Measurements from ENCODE around the gene RNASEH2B. TPM values are rescaled to one million over a fixed set of nuclear protein-coding genes. Genes with fewer than 3 reads are reported as not detected.

RNASEH2B gene
- total RNA-seq, 4 donors from 2014 or later = 13.8 to 37.5 (median 19.0) TPM

- intact Hi-C loops (cut with DNase I; ENCODE audit: low total_unique reads) (no loop called here), in situ Hi-C loops (cut with MboI; ENCODE audit: low pct_ligation_motif_present in 1 of 4, low pct_unique_long_range_greater_than_20kb in 1 of 4, low sequenced_read_pairs in 3 of 4) (no loop called here)
- WGBS, 2 donors (ENCODE audit: low coverage in 1 of 2) = 70 to 90% methylated on average over 2 to 11 of the region's 11 CpGs
- Histone ChIP-seq H3K27me3 (no peaks in the 10 kb centered on the region), H3K27ac (no peak overlapping the region), H3K4me1 (no peaks in the 10 kb centered on the region), H3K9me3 (no peaks in the 10 kb centered on the region), H3K36me3 (no peaks in the 10 kb centered on the region), H3K4me3 (no peak overlapping the region)
- peak; percentile 26 for DNase-seq
- TF ChIP-seq EP300 (IDR thresholded peaks at IDR 0.05; ENCODE audit: low read depth) = no peak
- TF ChIP-seq POLR2AphosphoS5 (IDR thresholded peaks at IDR 0.05) = no peak
- TF ChIP-seq POLR2A (IDR thresholded peaks at IDR 0.05) = no peak
- TF ChIP-seq CTCF (IDR thresholded peaks at IDR 0.05) = no peak
Observed at GRCh38 chr13:50969691-50970090, 60.1 kb downstream of the RNASEH2B start.

GRCh38 chr13:50970956-50971355, 61.4 kb downstream of the RNASEH2B start:
- H3K4me3 ChIP-seq = no peak overlapping the region
- no peaks in the 10 kb centered on the region for H3K36me3 ChIP-seq
- no peaks in the 10 kb centered on the region for H3K4me1 ChIP-seq
- in situ Hi-C loops (cut with MboI; ENCODE audit: low pct_ligation_motif_present in 1 of 4, low pct_unique_long_range_greater_than_20kb in 1 of 4, low sequenced_read_pairs in 3 of 4) (no loop called here), intact Hi-C loops (cut with DNase I; ENCODE audit: low total_unique reads) (no loop called here)
- no peak for DNase-seq
- H3K9me3 ChIP-seq = no peaks in the 10 kb centered on the region
- H3K27me3 ChIP-seq = no peaks in the 10 kb centered on the region
- no peak for TF ChIP-seq POLR2A (IDR thresholded peaks at IDR 0.05)
- no peak for TF ChIP-seq POLR2AphosphoS5 (IDR thresholded peaks at IDR 0.05)
- TF ChIP-seq EP300 (IDR thresholded peaks at IDR 0.05; ENCODE audit: low read depth) = no peak
- TF ChIP-seq CTCF (IDR thresholded peaks at IDR 0.05) = no peak
- H3K27ac ChIP-seq = no peak overlapping the region
- WGBS, 2 donors (ENCODE audit: low coverage in 1 of 2) = 83 to 90% methylated on average over 1 to 2 of the region's 2 CpGs

GRCh38 chr13:50974268-50974667, 64.7 kb downstream of the RNASEH2B start:
- in situ Hi-C loops (cut with MboI; ENCODE audit: low pct_ligation_motif_present in 1 of 4, low pct_unique_long_range_greater_than_20kb in 1 of 4, low sequenced_read_pairs in 3 of 4) (no loop called here), intact Hi-C loops (cut with DNase I; ENCODE audit: low total_unique reads) (no loop called here)
- H3K9me3 ChIP-seq = no peaks in the 10 kb centered on the region
- H3K27me3 ChIP-seq = no peaks in the 10 kb centered on the region
- no peaks in the 10 kb centered on the region for H3K36me3 ChIP-seq
- DNase-seq = no peak
- no peak overlapping the region for H3K4me3 ChIP-seq
- no peaks in the 10 kb centered on the region for H3K4me1 ChIP-seq
- no peak for TF ChIP-seq POLR2A (IDR thresholded peaks at IDR 0.05)
- TF ChIP-seq CTCF (IDR thresholded peaks at IDR 0.05) = no peak
- no peak for TF ChIP-seq POLR2AphosphoS5 (IDR thresholded peaks at IDR 0.05)
- TF ChIP-seq EP300 (IDR thresholded peaks at IDR 0.05; ENCODE audit: low read depth) = no peak
- H3K27ac ChIP-seq = no peak overlapping the region
- WGBS, 2 donors (ENCODE audit: low coverage in 1 of 2) = 77 to 96% methylated on average over 3 of the region's 3 CpGs

GRCh38 chr13:50979187-50979586, 69.6 kb downstream of the RNASEH2B start:
- H3K4me3 ChIP-seq = no peak overlapping the region
- in situ Hi-C loops (cut with MboI; ENCODE audit: low pct_ligation_motif_present in 1 of 4, low pct_unique_long_range_greater_than_20kb in 1 of 4, low sequenced_read_pairs in 3 of 4) = no loop called here
- DNase-seq = no peak
- H3K36me3 ChIP-seq = no peaks in the 10 kb centered on the region
- no peak for TF ChIP-seq POLR2AphosphoS5 (IDR thresholded peaks at IDR 0.05)
- TF ChIP-seq CTCF (IDR thresholded peaks at IDR 0.05) = no peak
- no peak for TF ChIP-seq POLR2A (IDR thresholded peaks at IDR 0.05)
- TF ChIP-seq EP300 (IDR thresholded peaks at IDR 0.05; ENCODE audit: low read depth) = no peak
- H3K27ac ChIP-seq = no peak overlapping the region
- H3K27me3 ChIP-seq = no peaks in the 10 kb centered on the region
- intact Hi-C loops (cut with DNase I; ENCODE audit: low total_unique reads) = no loop called here
- no peaks in the 10 kb centered on the region for H3K9me3 ChIP-seq
- no peaks in the 10 kb centered on the region for H3K4me1 ChIP-seq
